GM21515 (cell line): ENCODE data around the gene STK38L.

Experiments used
- ATAC-seq: cut with Tn5 transposase; IDR thresholded peaks from one replicate; pipeline ENCODE4 v1.9.1; 2021; ENCODE audit not compliant: unreplicated experiment

STK38L gene

GRCh38 chr12:27343255-27344000 is 99.3 kb downstream of the STK38L start:
- ATAC-seq = no peak

GRCh38 chr12:27344246-27344645 is 100.2 kb downstream of the STK38L start:
- ATAC-seq = no peak

DNA sequence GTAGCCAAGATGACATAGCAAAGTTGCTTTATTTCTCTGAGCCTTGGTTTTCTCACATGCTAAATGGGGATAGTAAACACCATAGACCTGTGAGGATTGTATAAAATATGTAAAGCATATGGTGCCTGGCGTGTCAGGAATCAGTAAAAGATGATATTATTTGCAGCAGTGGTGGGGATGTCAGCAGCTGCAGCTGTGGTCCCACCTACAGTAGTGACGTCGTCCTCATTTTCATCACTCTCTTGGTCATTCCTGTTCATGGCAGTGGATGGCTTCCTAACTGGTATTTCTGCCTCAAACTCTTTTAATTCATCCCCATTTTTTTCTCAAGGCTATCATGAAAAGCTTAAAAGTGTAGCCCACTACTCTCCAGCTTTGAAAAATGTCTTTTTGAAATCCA is 100.7 kb downstream of the STK38L start:
- no peak for ATAC-seq

DNA sequence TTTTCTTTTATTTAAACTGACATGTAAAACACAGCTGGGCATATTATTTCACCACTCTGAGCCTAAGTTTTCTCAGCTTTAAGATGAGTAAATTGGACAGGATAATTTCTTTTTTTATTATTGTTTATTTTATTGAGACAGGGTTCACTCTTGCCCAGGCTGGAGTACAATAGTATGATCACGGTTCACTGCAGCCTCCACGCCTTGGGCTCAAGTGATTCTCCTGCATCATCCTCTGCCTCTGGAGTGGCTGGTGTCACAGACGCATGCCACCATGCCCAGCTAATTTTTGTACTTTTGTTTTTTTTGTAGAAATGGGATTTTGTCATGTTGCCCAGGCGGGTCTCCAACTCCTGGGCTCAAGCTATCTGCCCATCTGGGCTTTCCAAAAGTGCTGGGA is 101.3 kb downstream of the STK38L start:
- no peak for ATAC-seq

GRCh38 chr12:27347779-27348178 is 103.7 kb downstream of the STK38L start:
- ATAC-seq = no peak

- ATAC-seq = no peak
Observed at GRCh38 chr12:27351476-27351875, 107.4 kb downstream of the STK38L start.

GRCh38 chr12:27355486-27355885 is 111.4 kb downstream of the STK38L start:
- no peak for ATAC-seq

GRCh38 chr12:27355979-27356378 is 111.9 kb downstream of the STK38L start:
- no peak for ATAC-seq

DNA sequence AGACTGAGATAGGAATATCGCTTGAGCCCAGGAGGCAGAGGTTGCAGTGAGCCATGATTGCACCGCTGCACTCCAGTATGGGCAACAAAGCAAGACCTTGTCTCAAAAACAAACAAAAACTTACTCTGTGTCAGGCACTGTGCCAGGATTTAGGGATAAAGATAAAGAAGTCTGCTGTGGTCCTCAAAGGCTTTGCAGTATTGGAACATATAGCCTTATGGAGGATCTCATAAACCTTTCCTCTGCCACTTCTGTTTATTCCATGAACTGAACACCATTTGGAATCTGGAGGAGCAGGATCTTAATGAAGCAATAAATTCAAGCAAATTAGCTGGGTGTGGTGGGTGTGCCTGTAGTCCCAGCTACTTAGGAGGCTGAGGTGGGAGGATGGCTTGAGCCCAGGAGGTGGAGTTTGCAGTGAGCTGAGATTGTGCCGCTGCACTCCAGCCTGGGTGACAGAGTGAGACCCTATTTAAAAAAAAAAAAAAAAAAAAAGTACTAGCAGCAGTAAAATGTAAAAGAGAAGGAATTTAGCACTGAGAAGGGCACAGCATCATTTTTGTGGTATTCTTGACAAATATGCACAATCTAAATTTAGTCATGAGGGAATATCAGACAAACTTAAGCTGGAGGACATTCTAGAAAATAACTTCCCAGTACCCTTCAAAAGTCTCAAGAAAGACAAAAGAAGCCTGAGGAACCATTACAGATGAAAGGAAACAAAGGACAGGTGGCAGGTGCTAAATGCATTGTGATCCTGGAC is 115.7 kb downstream of the STK38L start:
- ATAC-seq = no peak

DNA sequence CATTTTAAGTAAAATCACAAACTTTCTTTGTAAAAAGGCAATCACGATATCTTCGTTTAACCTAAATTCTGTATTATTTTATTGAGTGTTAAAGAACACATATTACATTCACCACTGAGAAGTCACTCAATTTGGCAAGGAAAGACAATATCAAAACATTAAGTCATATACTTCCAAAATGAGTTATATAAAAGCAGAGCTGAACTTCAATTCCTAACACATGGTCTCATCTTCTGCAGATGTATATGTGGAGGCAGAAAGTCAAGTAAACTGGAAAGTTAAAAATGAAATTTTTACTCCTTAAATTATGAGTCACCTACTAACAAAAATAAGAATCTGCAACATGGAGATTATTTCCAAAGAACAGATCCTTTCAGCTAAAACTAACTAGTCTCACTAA is 117.3 kb downstream of the STK38L start:
- no peak for ATAC-seq

GRCh38 chr12:27366621-27367020 is 122.5 kb downstream of the STK38L start:
- ATAC-seq = no peak

GRCh38 chr12:27367078-27367477 is 123.0 kb downstream of the STK38L start:
- ATAC-seq = no peak
